Keratinocyte (primary cell): ENCODE measurements around the gene THSD8. TPM values are rescaled to one million over a fixed set of nuclear protein-coding genes. Genes with fewer than 3 reads are reported as not detected.
"Not testable (repeated sequence)": the region's sequence is repeated elsewhere in the genome, so short reads cannot be mapped to it uniquely, and the experiment has no call there.

Source experiments
- DNase-seq: peaks from one replicate; pipeline ENCODE4 v3.0.0-alpha.2; 2011; ENCODE audit warnings: low read depth, missing footprints, low spot score
- FAIRE-seq: peaks from 2 replicates; lab custom pipeline; 2011; peaks lifted over from hg19 to GRCh38; lab: Jason Lieb, UNC
- H2AFZ ChIP-seq: 2 replicates; pipeline ENCODE4 v1.6.0; 2012; ENCODE audit warnings: low read length, control low read depth, inconsistent platforms; ENCODE audit not compliant: control insufficient read depth
- H3K27ac ChIP-seq: 2 replicates; pipeline ENCODE4 v1.5.1; 2011; ENCODE audit warnings: low read length; ENCODE audit not compliant: control insufficient read depth, insufficient read depth
- H3K27me3 ChIP-seq: 3 replicates; pipeline ENCODE4 v1.6.0; 2011; ENCODE audit warnings: low read length; ENCODE audit not compliant: control insufficient read depth, insufficient read depth; ENCODE audit errors: extremely low read depth
- H3K36me3 ChIP-seq, 2 experiments: 2 replicates in 1 of 2; 3 replicates in 1 of 2; pipeline ENCODE4 v1.5.1; 2011; ENCODE audit warnings: low read length in 2 of 2, mild to moderate bottlenecking in 1 of 2; ENCODE audit not compliant: control insufficient read depth in 2 of 2, insufficient read depth in 2 of 2; ENCODE audit errors: extremely low read depth in 1 of 2
- H3K4me1 ChIP-seq: 3 replicates; pipeline ENCODE4 v1.5.1; 2011; ENCODE audit warnings: low read length; ENCODE audit not compliant: control insufficient read depth, insufficient read depth; ENCODE audit errors: extremely low read depth
- H3K4me2 ChIP-seq: 3 replicates; pipeline ENCODE4 v1.6.0; 2011; ENCODE audit warnings: low read depth, low read length; ENCODE audit not compliant: control insufficient read depth, insufficient read depth; ENCODE audit errors: extremely low read depth
- H3K4me3 ChIP-seq, 3 experiments: fragments of 200-600 bp in 1 of 3; sonication (generic) in 1 of 3; 2 replicates in 2 of 3; 3 replicates in 1 of 3; pipeline ENCODE4 v1.5.1; 2011 to 2016; ENCODE audit warnings: low read length in 3 of 3, mild to moderate bottlenecking in 3 of 3, control low read depth in 2 of 3, inconsistent platforms in 1 of 3, low read depth in 1 of 3, mixed read lengths in 1 of 3, mixed run types in 1 of 3, moderate library complexity in 1 of 3; ENCODE audit not compliant: control insufficient read depth in 2 of 3, insufficient read depth in 2 of 3; ENCODE audit errors: extremely low read depth in 1 of 3
- H3K79me2 ChIP-seq: 2 replicates; pipeline ENCODE4 v1.6.0; 2012; ENCODE audit warnings: low read length; ENCODE audit not compliant: control insufficient read depth, insufficient read depth
- H3K9ac ChIP-seq: 3 replicates; pipeline ENCODE4 v1.6.0; 2011; ENCODE audit warnings: low read length; ENCODE audit not compliant: control insufficient read depth, insufficient read depth; ENCODE audit errors: extremely low read depth
- H3K9me1 ChIP-seq: 3 replicates; pipeline ENCODE4 v1.6.0; 2011; ENCODE audit warnings: low read length; ENCODE audit not compliant: control insufficient read depth, insufficient read depth; ENCODE audit errors: extremely low read depth
- H3K9me3 ChIP-seq: 2 replicates; pipeline ENCODE4 v1.5.1; 2012; ENCODE audit warnings: low read depth, low read length; ENCODE audit not compliant: control insufficient read depth
- H4K20me1 ChIP-seq: 3 replicates; pipeline ENCODE4 v1.6.0; 2011; ENCODE audit warnings: low read length; ENCODE audit not compliant: control insufficient read depth, insufficient read depth; ENCODE audit errors: extremely low read depth
- EZH2 ChIP-seq: IDR thresholded peaks from one replicate; pipeline ENCODE4 v1.6.1; 2012; ENCODE audit warnings: inconsistent platforms, mild to moderate bottlenecking, low read length, moderate library complexity
- dilution Hi-C: fragments of 300-500 bp; cut with MboI; formaldehyde crosslinking; loops from one replicate; pipeline ENCODE4 v1.7.0; 2020; ENCODE audit warnings: low sequenced_read_pairs; ENCODE audit not compliant: extremely low pct_ligation_motif_present
- polyA plus RNA-seq, 5 experiments: library from polyadenylated mRNA; depleted of rRNA in 3 of 5; stranded (reverse) in 3 of 5; stranded (forward) in 1 of 5; unstranded in 1 of 5; fragments of >200 nt; gene quantifications; 1 replicate in 1 of 5; 2 replicates in 3 of 5; 3 replicates in 1 of 5; pipeline versions ENCODE4 v1.2.1 to v1.2.3, GENCODE V29; 2011 to 2012; ENCODE audit warnings: missing spikeins in 2 of 5, low read depth in 1 of 5, low replicate concordance in 1 of 5
- TF ChIP-seq, protein P1 (sequence below), 3 experiments: IDR thresholded peaks in 1 of 3; conservative IDR thresholded peaks in 1 of 3; optimal IDR thresholded peaks in 1 of 3; 2 replicates in 2 of 3; 3 replicates in 1 of 3; pipeline versions ENCODE3 to v1.5.1; 2011; ENCODE audit warnings: low read length in 3 of 3, mild to moderate bottlenecking in 3 of 3, moderate library complexity in 2 of 3, control low read depth in 1 of 3, inconsistent platforms in 1 of 3; ENCODE audit not compliant: insufficient read depth in 2 of 3; ENCODE audit errors: extremely low read depth in 1 of 3

Gene THSD8
- polyA plus RNA-seq, 1 donor (not counting 4 experiments of a cell fraction or from before 2014, with no cell fraction given), result 6.6 TPM

- DNase-seq (no peak), FAIRE-seq (no peak)
- dilution Hi-C loops, result no loop called here
- no peaks in the 10 kb centered on the region for H3K9me3 ChIP-seq
- H4K20me1 ChIP-seq, result no peaks in the 10 kb centered on the region
- peaks cover 14% of the 10 kb centered on the region for H3K4me1 ChIP-seq
- H3K9ac ChIP-seq, result no peak overlapping the region
- TF ChIP-seq, protein P1, sequence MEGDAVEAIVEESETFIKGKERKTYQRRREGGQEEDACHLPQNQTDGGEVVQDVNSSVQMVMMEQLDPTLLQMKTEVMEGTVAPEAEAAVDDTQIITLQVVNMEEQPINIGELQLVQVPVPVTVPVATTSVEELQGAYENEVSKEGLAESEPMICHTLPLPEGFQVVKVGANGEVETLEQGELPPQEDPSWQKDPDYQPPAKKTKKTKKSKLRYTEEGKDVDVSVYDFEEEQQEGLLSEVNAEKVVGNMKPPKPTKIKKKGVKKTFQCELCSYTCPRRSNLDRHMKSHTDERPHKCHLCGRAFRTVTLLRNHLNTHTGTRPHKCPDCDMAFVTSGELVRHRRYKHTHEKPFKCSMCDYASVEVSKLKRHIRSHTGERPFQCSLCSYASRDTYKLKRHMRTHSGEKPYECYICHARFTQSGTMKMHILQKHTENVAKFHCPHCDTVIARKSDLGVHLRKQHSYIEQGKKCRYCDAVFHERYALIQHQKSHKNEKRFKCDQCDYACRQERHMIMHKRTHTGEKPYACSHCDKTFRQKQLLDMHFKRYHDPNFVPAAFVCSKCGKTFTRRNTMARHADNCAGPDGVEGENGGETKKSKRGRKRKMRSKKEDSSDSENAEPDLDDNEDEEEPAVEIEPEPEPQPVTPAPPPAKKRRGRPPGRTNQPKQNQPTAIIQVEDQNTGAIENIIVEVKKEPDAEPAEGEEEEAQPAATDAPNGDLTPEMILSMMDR (optimal IDR thresholded peaks at IDR 0.05 in 1 of 3, IDR thresholded peaks at IDR 0.05 in 1 of 3, conservative IDR thresholded peaks at IDR 0.05 in 1 of 3; ENCODE audit: extremely low read depth in 1 of 3, insufficient read depth in 2 of 3, low read length in 3 of 3), result no peak
- TF ChIP-seq EZH2, result no peak
- H3K9me1 ChIP-seq, result no peaks in the 10 kb centered on the region
- no peaks in the 10 kb centered on the region for H3K36me3 ChIP-seq
- H2AFZ ChIP-seq, result no peak overlapping the region
- H3K27ac ChIP-seq, result no peak overlapping the region
- peaks cover 31% of the 10 kb centered on the region for H3K27me3 ChIP-seq
- H3K4me3 ChIP-seq, result no peak overlapping the region
- no peaks in the 10 kb centered on the region for H3K79me2 ChIP-seq
- no peak overlapping the region for H3K4me2 ChIP-seq
Measured at GRCh38 chr19:12843328-12843727, 41.5 kb downstream of the THSD8 start.

DNA sequence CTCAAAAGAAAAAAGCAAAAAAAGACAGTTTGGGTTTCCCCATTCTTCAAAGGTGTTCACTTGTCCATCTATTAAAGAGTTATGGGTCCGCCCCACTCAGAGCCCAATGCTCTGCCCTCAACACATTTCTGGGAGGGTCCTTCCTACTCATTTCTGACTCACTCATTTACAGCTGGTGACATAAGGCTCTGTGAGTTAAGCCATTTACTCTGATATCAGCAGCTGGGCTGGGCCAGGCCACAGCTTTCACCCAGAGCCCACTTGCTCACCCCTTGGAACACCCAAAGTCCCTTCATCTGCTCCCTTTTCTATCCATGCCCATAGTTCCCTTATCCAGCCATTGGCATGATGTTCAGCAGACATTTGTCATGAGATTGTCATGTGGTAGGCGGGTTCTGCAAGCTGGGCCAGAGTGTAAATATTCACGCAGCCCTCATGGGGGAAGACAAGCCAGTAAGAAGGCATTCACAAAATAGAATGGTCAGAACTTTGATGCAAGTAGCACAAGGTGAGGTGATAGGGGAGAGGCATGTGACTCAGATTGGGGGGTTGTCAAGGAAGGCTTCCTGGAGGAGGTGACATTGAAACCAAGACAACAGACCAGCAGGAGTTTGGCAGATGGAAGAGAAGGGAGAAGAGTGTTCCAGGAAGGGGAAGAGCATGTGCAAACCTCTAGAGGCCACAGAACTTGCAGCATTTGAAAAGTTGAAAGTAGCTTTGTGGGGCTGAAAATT, 42.3 kb downstream of the THSD8 start:
- H3K36me3 ChIP-seq, result no peaks in the 10 kb centered on the region
- no peak overlapping the region for H3K27ac ChIP-seq
- no peak for FAIRE-seq
- peaks cover 26% of the 10 kb centered on the region for H3K27me3 ChIP-seq
- no peaks in the 10 kb centered on the region for H3K79me2 ChIP-seq
- dilution Hi-C loops, result no loop called here
- H3K9me1 ChIP-seq, result no peaks in the 10 kb centered on the region
- no peak for DNase-seq
- no peaks in the 10 kb centered on the region for H4K20me1 ChIP-seq
- no peak overlapping the region for H3K4me2 ChIP-seq
- no peak overlapping the region for H3K9ac ChIP-seq
- H3K4me3 ChIP-seq, result no peak overlapping the region
- TF ChIP-seq, protein P1 (optimal IDR thresholded peaks at IDR 0.05 in 1 of 3, IDR thresholded peaks at IDR 0.05 in 1 of 3, conservative IDR thresholded peaks at IDR 0.05 in 1 of 3; ENCODE audit: extremely low read depth in 1 of 3, insufficient read depth in 2 of 3, low read length in 3 of 3), result no peak
- TF ChIP-seq EZH2, result no peak
- no peak overlapping the region for H2AFZ ChIP-seq
- H3K4me1 ChIP-seq, result peaks cover 14% of the 10 kb centered on the region
- no peaks in the 10 kb centered on the region for H3K9me3 ChIP-seq

GRCh38 chr19:12846613-12847012, 44.7 kb downstream of the THSD8 start:
- H3K4me2 ChIP-seq, dilution Hi-C loops, FAIRE-seq, H3K4me1 ChIP-seq, DNase-seq, H3K9ac ChIP-seq, H2AFZ ChIP-seq, H3K4me3 ChIP-seq, H3K27ac ChIP-seq, H3K27me3 ChIP-seq, H3K9me3 ChIP-seq, H3K36me3 ChIP-seq, H3K79me2 ChIP-seq, H3K9me1 ChIP-seq, H4K20me1 ChIP-seq: not testable (repeated sequence)
